HG03432 (cell line): ENCODE data around the gene SLC9A7.

Experiments
- ATAC-seq: cut with Tn5 transposase; IDR thresholded peaks from one replicate; pipeline ENCODE4 v1.9.1; 2021; ENCODE audit warnings: mild to moderate bottlenecking, moderate library complexity; ENCODE audit not compliant: unreplicated experiment

SLC9A7 gene

GRCh38 chrX:46707274-46707965 lies 51.5 kb downstream of the SLC9A7 start:
- ATAC-seq = no peak

DNA sequence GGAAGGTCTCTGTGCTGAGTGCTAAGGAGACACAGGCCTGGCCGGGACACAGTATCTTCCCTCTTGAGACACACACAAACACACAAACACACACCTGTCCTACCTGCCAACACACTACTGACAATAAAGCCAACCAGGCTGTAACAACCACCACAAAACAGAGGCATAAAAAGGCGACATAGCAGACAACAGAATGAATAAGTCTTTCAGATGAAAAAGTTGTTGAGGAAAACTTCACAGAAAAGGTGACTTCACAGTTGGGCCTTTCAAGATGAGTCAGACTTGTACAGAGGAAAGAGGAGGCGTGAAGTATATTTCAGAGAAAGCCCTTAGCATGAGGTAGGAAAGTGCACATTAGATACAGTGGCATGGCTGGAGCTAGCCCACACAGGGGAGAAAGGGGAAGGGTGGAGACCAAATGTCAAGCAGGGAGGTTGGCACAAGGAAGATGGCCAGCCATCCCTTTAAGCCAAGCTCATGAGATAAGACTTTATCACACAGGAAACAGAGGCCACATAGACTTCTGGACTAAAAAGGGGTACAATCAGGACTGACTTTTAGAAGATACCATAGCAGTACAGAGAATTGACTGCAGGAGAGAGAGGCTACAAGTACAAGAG lies 54.0 kb downstream of the SLC9A7 start:
- peak; percentile 96 for ATAC-seq

DNA sequence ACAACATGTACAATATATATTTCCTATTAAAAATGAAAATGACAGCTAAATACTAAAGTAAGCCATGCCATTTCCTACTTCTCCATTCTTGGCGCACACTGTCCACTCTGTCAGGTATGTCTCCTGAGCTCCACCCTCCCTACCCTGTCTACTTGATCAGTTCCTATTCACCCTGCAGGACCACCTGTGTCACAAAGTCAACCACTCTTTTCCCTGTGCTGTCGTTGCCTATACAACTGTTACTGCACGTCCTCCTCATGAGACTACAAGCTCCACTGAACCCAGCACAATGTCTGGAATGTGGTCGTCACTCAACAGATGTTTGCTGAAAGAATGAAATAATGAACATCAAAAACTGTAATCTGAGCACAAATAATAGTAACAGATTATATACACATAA lies 54.9 kb downstream of the SLC9A7 start:
- peak; percentile 43 for ATAC-seq

GRCh38 chrX:46698691-46699090 lies 60.2 kb downstream of the SLC9A7 start:
- no peak for ATAC-seq

GRCh38 chrX:46695491-46695890 lies 63.4 kb downstream of the SLC9A7 start:
- ATAC-seq = no peak

GRCh38 chrX:46694549-46694948 lies 64.4 kb downstream of the SLC9A7 start:
- ATAC-seq = no peak

- no peak for ATAC-seq
These were observed 65.8 kb downstream of the SLC9A7 start for GRCh38 chrX:46693149-46693548.

- no peak for ATAC-seq
These were observed 68.1 kb downstream of the SLC9A7 start for GRCh38 chrX:46690818-46691217.

DNA sequence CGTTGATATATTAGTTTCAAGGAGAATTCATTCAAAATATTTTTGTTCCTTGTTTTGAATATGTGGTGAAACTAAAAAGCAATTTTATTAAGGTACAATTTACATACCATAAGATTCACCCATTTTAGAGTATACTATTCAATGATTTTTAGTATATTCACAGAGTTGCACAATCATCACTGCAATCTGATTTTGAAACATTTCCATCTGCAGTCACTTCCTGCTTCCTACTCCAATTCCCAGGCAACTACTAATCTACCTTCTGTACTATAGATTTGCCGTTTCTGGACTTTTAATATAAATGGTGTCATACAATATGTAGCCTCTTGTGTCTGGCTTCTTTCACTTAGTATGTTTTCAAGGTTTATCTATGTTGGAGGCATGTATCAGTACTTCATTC lies 71.3 kb downstream of the SLC9A7 start:
- ATAC-seq = no peak

GRCh38 chrX:46686003-46686645 lies 72.8 kb downstream of the SLC9A7 start:
- ATAC-seq = no peak

- ATAC-seq = no peak
These were observed 75.9 kb downstream of the SLC9A7 start for GRCh38 chrX:46683048-46683447.

- no peak for ATAC-seq
These were observed 77.1 kb downstream of the SLC9A7 start for GRCh38 chrX:46681849-46682248.

GRCh38 chrX:46678232-46678631 lies 80.7 kb downstream of the SLC9A7 start:
- no peak for ATAC-seq

DNA sequence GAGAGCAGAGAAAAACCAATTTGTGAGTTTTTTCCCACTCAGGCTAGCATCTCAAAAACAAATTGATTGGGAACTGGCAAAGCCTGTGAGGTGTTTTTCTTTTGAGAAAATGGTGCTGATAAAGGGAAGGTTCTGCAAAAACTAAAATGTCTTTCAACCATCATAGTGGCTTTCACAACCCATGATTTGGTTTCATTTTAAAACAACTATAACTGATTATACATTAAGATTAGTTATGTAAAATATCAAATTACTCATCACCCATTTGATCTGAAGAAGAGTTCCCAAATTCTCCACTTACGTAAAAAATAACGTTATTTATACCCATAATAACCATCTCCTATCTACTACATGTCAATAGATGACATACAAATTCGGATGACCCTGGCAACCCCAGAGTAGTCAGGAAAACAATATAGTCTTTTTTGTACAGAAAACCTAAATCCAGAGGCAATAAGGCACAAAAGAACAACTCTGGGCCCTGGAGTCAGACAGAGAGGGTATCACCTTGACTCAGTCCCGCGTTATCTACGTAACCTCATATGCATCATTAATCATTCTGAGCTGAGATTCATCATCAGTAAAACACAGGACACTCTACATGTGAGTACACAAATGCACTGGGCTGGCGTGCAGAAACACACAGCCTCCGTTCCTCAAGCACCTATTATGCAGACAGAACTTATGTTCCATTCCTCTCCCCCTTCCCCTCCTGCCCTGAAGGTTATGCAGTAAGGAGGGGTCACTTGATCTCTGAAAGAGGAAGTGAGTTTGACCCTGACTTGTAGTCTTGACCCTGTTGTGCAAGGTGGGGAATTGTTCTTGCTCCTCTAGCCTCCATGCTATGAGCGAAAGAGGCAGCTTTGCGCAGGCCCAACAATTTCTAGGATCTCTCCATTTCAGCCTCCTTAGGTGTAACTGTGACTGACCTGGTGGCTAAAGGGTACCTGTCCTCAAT lies 82.2 kb downstream of the SLC9A7 start:
- ATAC-seq = no peak

DNA sequence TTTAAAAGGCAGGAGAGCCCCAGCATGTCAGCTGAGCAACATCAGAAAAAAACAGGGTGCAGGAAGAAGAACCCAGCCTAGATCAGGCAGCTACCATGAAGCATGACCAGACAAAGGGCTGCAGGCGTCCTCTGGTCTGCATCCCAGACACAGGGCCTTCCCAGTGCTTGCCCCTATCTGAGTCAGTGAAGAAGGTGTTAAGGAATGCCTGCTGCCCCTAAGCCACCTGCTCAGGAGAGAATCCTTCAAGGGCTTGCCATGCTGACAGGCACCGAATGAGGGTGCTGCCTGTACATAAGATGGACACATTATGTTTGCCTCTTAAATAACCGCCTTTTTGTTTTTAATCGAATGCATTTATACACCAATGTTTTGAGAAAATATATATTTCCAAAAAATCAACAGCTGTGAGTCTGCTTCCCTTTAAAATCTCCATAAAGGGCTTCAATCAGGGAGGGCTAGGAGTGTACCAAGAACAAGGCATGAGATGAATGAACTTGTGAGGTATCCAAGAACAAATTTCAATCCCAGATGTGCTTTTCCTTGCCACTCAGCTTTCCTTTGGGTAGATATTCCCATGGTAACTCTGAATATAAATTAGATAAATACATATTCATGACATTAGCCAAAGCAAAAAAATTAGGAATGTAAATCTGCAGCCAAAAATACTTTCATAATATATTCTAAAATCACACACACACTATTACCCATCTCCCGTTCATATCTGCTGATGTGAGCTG lies 85.1 kb downstream of the SLC9A7 start:
- no peak for ATAC-seq

DNA sequence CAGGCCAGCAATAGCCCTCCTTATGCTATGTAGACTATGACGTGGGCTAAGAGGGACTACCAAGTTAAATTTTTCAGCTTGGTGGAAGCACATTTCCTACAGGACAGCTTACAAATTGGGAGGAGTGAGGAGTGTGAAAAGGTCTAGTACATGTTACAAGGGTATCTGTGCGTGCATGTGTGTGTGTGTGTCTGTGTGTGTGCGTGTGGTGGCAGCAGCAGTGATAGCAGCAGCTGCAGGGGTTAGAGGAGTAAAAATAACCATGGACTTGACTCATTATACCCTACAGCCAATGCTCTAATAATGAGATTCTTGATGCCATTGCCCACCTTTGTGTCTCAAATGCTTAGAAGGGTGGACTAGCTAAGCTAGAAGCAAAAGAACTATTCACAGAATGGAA lies 88.6 kb downstream of the SLC9A7 start:
- no peak for ATAC-seq

DNA sequence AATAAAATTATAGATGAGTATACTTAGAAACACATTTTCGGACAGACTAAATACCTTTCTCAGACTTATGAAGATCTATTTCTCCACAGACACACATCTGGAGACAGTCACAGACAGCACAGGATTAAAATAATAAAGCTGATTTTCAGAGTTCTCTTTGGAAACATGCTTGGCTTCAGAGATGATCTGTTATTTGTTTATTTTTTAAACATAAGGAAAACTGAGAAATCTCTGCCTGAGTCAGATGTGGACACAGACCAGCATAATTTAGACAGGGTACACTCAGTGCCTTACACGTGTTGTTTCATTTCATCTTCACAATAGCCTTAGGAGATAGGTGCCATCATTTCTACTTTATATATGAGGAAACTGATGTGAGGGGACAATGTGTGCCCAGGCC lies 92.1 kb downstream of the SLC9A7 start:
- no peak for ATAC-seq

DNA sequence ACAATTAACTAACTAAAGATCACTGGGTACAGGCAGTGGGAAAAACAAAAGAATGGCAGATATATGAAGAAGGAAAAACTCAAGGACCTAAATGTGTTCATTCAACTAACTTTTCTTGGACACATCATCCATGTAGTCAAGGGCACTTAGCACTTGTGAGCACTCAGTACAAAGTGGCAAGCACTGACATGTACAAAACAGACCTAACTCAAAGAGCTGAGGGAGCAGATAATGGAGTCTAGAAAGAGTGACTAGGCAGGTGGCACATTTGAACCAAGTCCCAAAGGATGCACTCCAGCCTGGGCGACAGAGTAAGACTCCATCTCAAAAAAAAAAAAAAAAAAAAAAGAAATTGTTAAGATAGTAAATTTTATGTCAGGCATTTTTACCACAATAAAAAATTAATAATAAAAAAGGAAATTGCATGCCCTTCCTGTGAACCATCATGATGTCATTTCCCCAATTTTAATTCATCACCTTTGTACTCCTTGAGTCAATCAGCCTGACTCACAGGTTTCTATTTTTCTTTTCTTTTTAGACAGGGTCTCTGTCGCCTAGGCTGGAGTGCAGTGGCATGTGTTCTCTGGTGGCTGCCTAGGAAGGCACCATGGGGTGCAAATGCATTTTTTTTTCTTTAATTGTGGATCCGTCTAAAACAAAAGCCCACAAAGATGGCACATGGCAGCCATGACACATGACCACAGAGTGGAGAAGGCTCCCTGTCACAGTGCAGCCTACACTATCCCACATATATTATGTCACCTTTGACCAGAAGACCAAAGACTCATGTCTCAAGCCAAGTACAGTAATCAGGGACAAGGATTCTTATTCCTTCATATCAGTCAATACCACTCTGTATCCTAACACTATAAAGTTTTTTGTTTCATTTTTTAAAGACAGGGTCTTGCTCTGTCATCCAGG lies 93.4 kb downstream of the SLC9A7 start:
- ATAC-seq = no peak

DNA sequence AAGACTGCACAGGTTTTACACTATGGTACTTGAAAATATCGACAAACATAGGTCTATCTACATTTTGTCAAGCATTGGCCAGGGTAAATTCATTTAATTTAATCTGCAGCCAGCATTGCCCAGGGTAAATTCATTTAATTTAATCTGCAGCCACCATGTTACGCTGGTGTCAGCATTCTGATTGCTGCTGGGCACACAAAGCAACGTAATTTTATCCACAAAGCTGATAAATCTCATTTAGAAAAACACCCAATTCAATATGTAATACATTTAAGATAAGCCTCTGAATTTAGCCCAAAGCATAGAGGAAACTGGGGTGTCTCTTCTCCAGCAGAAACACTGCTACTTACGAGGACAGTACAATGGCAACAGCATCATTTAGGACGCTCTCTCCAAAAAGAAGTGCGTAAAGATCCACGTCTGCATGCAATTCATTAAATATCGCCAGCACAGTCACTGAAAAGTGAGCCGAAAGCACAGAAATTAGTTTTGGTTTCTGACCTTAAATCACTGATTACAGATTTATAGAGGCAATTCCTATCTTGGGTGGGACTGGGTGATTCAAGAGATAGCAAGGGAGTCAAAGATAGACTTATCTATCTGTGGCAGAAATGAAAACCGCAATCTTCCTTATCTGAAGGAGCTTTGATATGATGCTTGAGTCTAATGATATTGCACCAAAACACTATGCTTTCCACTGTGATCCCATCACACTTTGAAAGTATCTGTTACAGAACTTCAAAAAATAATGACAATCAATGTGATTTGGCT lies 96.5 kb downstream of the SLC9A7 start:
- ATAC-seq = no peak
